ENCODE data around the gene IQSEC1. TPM values are rescaled to one million over a fixed set of nuclear protein-coding genes. Genes with fewer than 3 reads are reported as not detected.

Gene IQSEC1
- total and polyA plus RNA-seq, 2 donors (not counting 1 experiment from before 2014, with no cell fraction given) = 96.7 to 222 TPM

GRCh38 chr3:12972781-12973702, 100.2 kb downstream of the IQSEC1 start:
- Histone ChIP-seq H3K9ac (ENCODE audit: low read length) (no peak overlapping the region), H3K36me3 (replicated peaks in 1 of 2; ENCODE audit: control extremely low read depth in 1 of 2, control insufficient read depth in 1 of 2, extremely low read depth in 1 of 2, insufficient read depth in 2 of 2, low read length in 1 of 2) (peaks cover 0 to 65% of the 10 kb centered on the region in 2 experiments), H3K4me2 (replicated peaks; ENCODE audit: low read depth, low read length, poor library complexity, severe bottlenecking) (no peak overlapping the region), H3K27me3 (replicated peaks in 1 of 4; ENCODE audit: control extremely low read depth in 1 of 4, control insufficient read depth in 3 of 4, insufficient read depth in 4 of 4, low read length in 3 of 4) (no peaks in the 10 kb centered on the region), H3K4me1 (ENCODE audit: control insufficient read depth in 2 of 2, insufficient read depth in 2 of 2, low read length in 2 of 2) (peaks cover 30 to 70% of the 10 kb centered on the region in 2 donors), H2AFZ (ENCODE audit: insufficient read depth, low read depth, low read length, poor library complexity, severe bottlenecking) (no peak overlapping the region), H3K9me3 (ENCODE audit: control extremely low read depth in 1 of 3, control insufficient read depth in 2 of 3, insufficient read depth in 1 of 3, low read length in 2 of 3) (no peaks in the 10 kb centered on the region), H3K4me3 (ENCODE audit: control extremely low read depth in 1 of 5, extremely low read depth in 1 of 5, insufficient read depth in 1 of 5, low read depth in 2 of 5, low read length in 4 of 5) (no peak overlapping the region), H3K79me2 (ENCODE audit: control insufficient read depth, insufficient read depth, low read length) (peaks cover 99% of the 10 kb centered on the region), H3K27ac (ENCODE audit: low read length in 2 of 2) (peak overlapping the region in 1 of 2 donors; percentile 49), H4K20me1 (ENCODE audit: control insufficient read depth, insufficient read depth, low read length, poor library complexity, severe bottlenecking) (peaks cover 99% of the 10 kb centered on the region)
- intact Hi-C loops (cut with micrococcal nuclease) = no loop called here
- no peak for ATAC-seq (ENCODE audit: low read depth)
- DNase-seq = no peak
- ChIA-PET CTCF (interaction anchor here (1.0 to 3.4 kb wide), 5 partner anchors 11 to 74 kb away, joined by 3 to 29 read pairs (median 3); no protein-coding TSS in a partner anchor), POLR2A (no interaction called here)
- 97% methylated on average over 8 of the region's 10 CpGs for WGBS (ENCODE audit: insufficient coverage)
- TF ChIP-seq CTCF (IDR thresholded peaks at IDR 0.05) (no peak), EZH2 (IDR thresholded peaks at IDR 0.05; ENCODE audit: borderline replicate concordance, insufficient read depth, low read depth, low read length, poor library complexity, severe bottlenecking) (no peak)
- no peaks in the 10 kb centered on the region for H3K27me3 Mint-ChIP-seq
- peaks cover 76% of the 10 kb centered on the region for H3K4me1 Mint-ChIP-seq
- H3K4me3 Mint-ChIP-seq = no peak overlapping the region
- no peaks in the 10 kb centered on the region for H3K9me3 Mint-ChIP-seq (ENCODE audit: insufficient read depth)
- H3K27ac Mint-ChIP-seq = peak overlapping the region; percentile 28

- Histone ChIP-seq H3K9ac (ENCODE audit: low read length) (no peak overlapping the region), H3K27me3 (replicated peaks in 1 of 4; ENCODE audit: control extremely low read depth in 1 of 4, control insufficient read depth in 3 of 4, insufficient read depth in 4 of 4, low read length in 3 of 4) (no peaks in the 10 kb centered on the region), H3K79me2 (ENCODE audit: control insufficient read depth, insufficient read depth, low read length) (peaks cover 96% of the 10 kb centered on the region), H2AFZ (ENCODE audit: insufficient read depth, low read depth, low read length, poor library complexity, severe bottlenecking) (no peak overlapping the region), H4K20me1 (ENCODE audit: control insufficient read depth, insufficient read depth, low read length, poor library complexity, severe bottlenecking) (peaks cover 97% of the 10 kb centered on the region), H3K9me3 (ENCODE audit: control extremely low read depth in 1 of 3, control insufficient read depth in 2 of 3, insufficient read depth in 1 of 3, low read length in 2 of 3) (no peaks in the 10 kb centered on the region), H3K4me1 (ENCODE audit: control insufficient read depth in 2 of 2, insufficient read depth in 2 of 2, low read length in 2 of 2) (peaks cover 35 to 76% of the 10 kb centered on the region in 2 donors), H3K4me3 (ENCODE audit: control extremely low read depth in 1 of 5, extremely low read depth in 1 of 5, insufficient read depth in 1 of 5, low read depth in 2 of 5, low read length in 4 of 5) (no peak overlapping the region), H3K4me2 (replicated peaks; ENCODE audit: low read depth, low read length, poor library complexity, severe bottlenecking) (no peak overlapping the region), H3K36me3 (replicated peaks in 1 of 2; ENCODE audit: control extremely low read depth in 1 of 2, control insufficient read depth in 1 of 2, extremely low read depth in 1 of 2, insufficient read depth in 2 of 2, low read length in 1 of 2) (peaks cover 0 to 62% of the 10 kb centered on the region in 2 experiments), H3K27ac (ENCODE audit: low read length in 2 of 2) (no peak overlapping the region)
- no peak for ATAC-seq (ENCODE audit: low read depth)
- no peaks in the 10 kb centered on the region for H3K27me3 Mint-ChIP-seq
- intact Hi-C loops (cut with micrococcal nuclease) = no loop called here
- DNase-seq = no peak
- ChIA-PET CTCF (interaction anchor here (3.4 kb wide), 1 partner anchor 12 kb away, joined by 29 read pairs; no protein-coding TSS in a partner anchor), POLR2A (no interaction called here)
- TF ChIP-seq CTCF (IDR thresholded peaks at IDR 0.05) = no peak
- no peak for TF ChIP-seq EZH2 (IDR thresholded peaks at IDR 0.05; ENCODE audit: borderline replicate concordance, insufficient read depth, low read depth, low read length, poor library complexity, severe bottlenecking)
- peaks cover 71% of the 10 kb centered on the region for H3K4me1 Mint-ChIP-seq
- no peak overlapping the region for H3K4me3 Mint-ChIP-seq
- 100% methylated on average over 1 of the region's 3 CpGs for WGBS (ENCODE audit: insufficient coverage)
- no peaks in the 10 kb centered on the region for H3K9me3 Mint-ChIP-seq (ENCODE audit: insufficient read depth)
- no peak overlapping the region for H3K27ac Mint-ChIP-seq
These were observed 101.2 kb downstream of the IQSEC1 start for GRCh38 chr3:12972043-12972442.
